IPS-18a (cell line): ENCODE data around the gene NEURL1.
"Not testable (repeated sequence)": the region's sequence is repeated elsewhere in the genome, so short reads cannot be mapped to it uniquely, and the experiment has no call there.

ENCODE experiments used
- H3K27ac ChIP-seq: one replicate; pipeline ENCODE4 v1.5.1; 2013; ENCODE audit warnings: low read length
- H3K27me3 ChIP-seq: one replicate; pipeline ENCODE4 v1.6.1; 2013; ENCODE audit warnings: mild to moderate bottlenecking, low read length; ENCODE audit not compliant: control insufficient read depth, insufficient read depth
- H3K36me3 ChIP-seq: one replicate; pipeline ENCODE4 v1.6.1; 2013; ENCODE audit warnings: low read depth, low read length; ENCODE audit not compliant: control insufficient read depth
- H3K4me1 ChIP-seq: one replicate; pipeline ENCODE4 v1.6.1; 2013; ENCODE audit warnings: low read depth, low read length; ENCODE audit not compliant: control insufficient read depth
- H3K4me3 ChIP-seq: one replicate; pipeline ENCODE4 v1.5.1; 2013; ENCODE audit warnings: low read length
- H3K9ac ChIP-seq: one replicate; pipeline ENCODE4 v1.6.1; 2013; ENCODE audit warnings: mild to moderate bottlenecking, low read length, moderate library complexity
- H3K9me3 ChIP-seq: one replicate; pipeline ENCODE4 v1.6.1; 2013; ENCODE audit warnings: low read depth, low read length; ENCODE audit not compliant: control insufficient read depth

The NEURL1 gene

DNA sequence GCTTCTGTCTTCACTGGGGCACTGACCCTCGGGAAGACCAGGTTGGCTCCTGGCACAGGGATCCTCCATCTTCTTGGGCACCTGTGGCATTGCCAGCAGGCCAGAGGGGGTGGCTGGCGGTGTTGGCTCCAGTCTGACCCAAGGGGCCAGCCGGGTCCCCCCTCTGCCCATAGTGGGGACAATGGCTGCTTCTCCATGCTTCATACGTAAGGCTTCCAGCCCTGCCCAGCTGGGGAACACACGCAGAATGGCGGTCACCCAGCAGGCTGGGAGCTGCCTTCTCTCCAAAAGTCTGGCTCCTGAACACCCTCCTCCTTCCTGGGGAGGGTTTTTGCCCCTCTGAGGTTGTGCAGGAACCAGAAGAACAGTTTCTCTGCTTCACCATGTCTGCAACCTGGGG lies 106.8 kb downstream of the NEURL1 start:
- Histone ChIP-seq H3K9ac (no peak overlapping the region), H3K27me3 (peaks cover 3% of the 10 kb centered on the region), H3K36me3 (no peaks in the 10 kb centered on the region), H3K4me3 (no peak overlapping the region), H3K4me1 (peaks cover 5% of the 10 kb centered on the region), H3K9me3 (no peaks in the 10 kb centered on the region), H3K27ac (no peak overlapping the region)

DNA sequence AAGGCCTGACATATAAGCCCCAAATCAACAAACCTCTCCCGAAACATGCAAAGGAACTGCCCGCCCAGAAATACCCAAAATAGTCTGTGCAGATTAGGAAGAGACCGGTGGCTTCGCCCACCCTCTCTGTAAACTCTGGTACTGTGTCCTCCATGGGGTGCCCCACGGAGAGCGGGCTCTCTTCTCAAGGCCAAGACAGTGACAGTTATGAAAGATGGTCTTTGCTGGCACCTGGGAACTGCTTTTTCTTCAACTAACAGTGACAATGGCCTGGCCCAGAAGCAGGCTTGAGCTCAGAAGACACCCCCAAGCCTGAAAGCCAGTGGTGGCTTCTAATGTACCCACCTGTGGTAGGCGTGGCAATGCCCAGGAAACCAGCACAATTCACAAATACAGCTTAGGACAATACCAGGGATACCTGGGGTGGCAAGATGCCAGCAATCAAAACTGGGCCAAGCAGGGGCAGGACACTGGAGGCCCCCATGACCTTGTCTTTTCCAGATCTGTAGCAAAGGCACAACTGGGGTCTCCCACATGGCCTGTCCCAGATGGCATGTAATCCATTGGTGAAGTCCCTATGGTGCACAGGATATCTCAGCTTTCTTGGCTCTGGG lies 107.6 kb downstream of the NEURL1 start:
- H3K9me3 ChIP-seq, result no peaks in the 10 kb centered on the region

DNA sequence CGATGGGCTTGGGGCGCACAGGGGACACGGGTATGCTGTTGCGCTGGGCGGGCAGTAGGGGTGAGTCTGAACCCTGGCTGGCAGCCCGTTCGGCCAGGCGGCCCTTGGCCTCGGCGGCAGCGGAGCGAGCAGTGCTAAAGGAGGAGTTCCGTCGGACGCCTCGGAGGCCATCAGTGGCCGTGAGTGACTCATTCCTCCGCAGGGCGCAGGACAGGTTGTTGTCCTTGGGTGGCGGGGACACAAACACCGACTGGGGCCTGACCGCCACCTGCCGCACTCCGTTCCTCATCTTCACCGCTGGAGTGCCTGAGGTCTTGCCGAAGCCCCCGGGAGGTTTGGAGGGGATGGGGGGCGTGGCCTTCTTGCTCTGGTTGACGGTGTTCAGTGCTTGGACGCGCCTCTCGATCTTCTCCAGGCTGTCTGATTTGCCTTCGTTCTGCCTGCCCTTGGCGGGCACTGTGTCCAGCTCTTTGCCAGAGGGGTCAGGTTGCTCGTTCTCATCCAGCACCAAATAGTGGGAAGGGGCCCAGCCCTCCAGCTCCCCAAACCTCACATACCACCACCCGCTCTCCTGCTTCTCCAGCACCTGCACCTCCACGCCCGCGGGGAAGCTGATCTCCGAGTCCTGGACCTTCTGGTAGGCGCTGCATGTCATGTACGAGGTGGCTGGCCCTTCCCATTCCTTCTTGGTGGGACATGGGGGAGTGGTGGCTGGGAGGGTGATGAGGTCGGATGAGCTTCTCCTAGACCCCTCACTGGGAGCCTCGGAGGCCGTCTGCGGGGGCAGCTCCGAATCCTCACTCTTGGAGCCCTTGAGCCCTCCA lies 108.7 kb downstream of the NEURL1 start:
- Histone ChIP-seq H3K36me3 (no peaks in the 10 kb centered on the region), H3K9me3 (no peaks in the 10 kb centered on the region), H3K4me3 (no peak overlapping the region), H3K27me3 (peaks cover 3% of the 10 kb centered on the region), H3K27ac (no peak overlapping the region), H3K4me1 (peaks cover 5% of the 10 kb centered on the region), H3K9ac (no peak overlapping the region)

More for the DNA sequence above, 107.6 kb downstream of the NEURL1 start:
- Histone ChIP-seq H3K27me3 (peaks cover 3% of the 10 kb centered on the region), H3K27ac (no peak overlapping the region), H3K4me1 (peaks cover 5% of the 10 kb centered on the region), H3K36me3 (no peaks in the 10 kb centered on the region), H3K9ac (no peak overlapping the region), H3K4me3 (no peak overlapping the region)

DNA sequence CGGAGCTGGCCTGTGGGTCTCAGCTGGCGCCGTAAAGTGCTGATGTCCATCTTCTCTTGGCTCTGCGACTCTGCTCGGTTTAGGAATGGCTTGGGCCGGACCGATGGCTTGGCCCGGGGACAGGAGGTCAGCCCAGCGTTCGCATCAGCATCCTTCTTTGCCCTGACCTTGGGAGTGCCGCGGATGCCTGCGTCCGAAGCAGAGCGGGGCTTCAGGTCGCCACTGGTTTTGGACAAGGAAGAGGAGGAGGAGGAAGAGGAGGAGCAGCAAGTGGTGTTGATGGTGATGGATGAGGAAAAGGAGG lies 109.3 kb downstream of the NEURL1 start:
- Histone ChIP-seq H3K27ac (no peak overlapping the region), H3K4me1 (peaks cover 5% of the 10 kb centered on the region), H3K9me3 (no peaks in the 10 kb centered on the region), H3K36me3 (no peaks in the 10 kb centered on the region), H3K4me3 (no peak overlapping the region), H3K9ac (no peak overlapping the region), H3K27me3 (peaks cover 3% of the 10 kb centered on the region)

DNA sequence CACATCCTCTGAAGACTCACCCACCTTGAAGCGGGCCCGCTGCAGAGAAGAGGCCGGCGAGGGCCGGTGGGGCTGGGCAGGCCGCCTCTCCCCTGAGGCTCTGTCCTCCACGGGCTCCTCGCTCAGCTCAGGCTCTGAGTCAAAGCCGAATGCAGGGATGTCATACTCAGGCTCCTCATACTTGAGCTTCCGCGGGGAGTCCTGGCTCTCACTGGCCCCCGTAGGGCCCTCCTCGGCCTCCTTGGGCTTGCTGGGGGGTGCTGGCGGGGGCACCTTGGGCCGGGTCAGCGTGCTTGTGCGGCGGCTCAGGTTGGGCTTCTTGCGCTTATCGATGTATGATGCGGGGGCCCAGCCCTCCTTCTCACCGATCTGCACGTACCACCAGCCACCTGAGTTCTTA lies 109.9 kb downstream of the NEURL1 start:
- Histone ChIP-seq H3K9ac (no peak overlapping the region), H3K27me3 (peaks cover under 1% of the 10 kb centered on the region), H3K4me1 (peaks cover 2% of the 10 kb centered on the region), H3K4me3 (no peak overlapping the region), H3K27ac (no peak overlapping the region), H3K9me3 (no peaks in the 10 kb centered on the region), H3K36me3 (no peaks in the 10 kb centered on the region)

DNA sequence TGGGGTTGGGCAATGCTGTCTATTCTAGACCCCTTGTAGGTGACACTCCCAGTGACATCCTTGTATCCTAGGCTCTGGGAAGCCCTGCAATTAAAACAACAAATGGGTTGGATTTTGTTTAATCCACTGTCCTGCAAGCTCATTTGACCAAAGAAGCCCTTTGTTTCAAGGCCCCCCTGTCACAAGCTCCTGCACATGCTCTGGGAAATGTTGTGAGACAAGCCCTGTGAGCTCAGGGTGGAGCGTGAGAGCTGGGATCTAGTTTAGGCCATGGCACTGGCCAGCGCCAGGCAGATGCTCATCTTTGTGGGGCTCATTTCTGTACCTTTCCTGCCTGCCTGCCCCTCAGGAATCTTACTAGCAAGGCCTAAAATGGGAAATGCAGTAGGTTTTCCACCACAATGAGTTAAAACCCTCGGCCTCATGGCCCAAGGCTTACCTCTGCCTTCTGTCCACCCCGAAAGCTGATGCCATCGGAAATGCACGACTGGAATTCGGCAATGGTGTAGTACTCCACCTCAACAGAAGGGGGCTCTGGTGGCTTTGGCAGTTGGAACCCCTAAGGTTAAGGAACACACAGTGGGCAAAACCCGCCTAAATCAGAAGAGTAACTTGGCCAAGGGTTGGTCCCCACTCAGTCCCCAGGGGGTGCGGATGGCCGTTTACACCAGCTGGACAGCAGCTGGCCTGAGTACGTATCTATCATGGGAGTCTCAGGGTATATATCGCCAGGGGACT lies 112.0 kb downstream of the NEURL1 start:
- no peaks in the 10 kb centered on the region for H3K9me3 ChIP-seq
- no peaks in the 10 kb centered on the region for H3K27me3 ChIP-seq
- no peaks in the 10 kb centered on the region for H3K36me3 ChIP-seq
- no peak overlapping the region for H3K4me3 ChIP-seq
- H3K27ac ChIP-seq, result no peak overlapping the region
- H3K4me1 ChIP-seq, result no peaks in the 10 kb centered on the region
- no peak overlapping the region for H3K9ac ChIP-seq

DNA sequence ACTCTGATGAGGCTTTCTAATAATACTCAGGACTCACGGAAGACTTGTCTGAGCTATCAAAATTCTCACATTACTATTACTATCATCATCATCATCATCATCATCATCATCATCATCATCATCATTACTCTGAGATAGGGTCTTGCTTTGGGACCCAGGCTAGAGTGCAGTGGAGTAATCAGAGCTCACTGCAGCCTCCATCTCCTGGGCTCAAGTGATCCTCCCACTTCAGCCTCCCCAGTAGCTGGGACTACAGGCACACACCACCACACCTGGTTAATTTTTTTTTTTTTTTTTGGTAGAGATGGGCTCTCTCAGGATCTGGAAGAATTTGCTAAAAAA lies 112.6 kb downstream of the NEURL1 start:
- H3K27me3 ChIP-seq, H3K9ac ChIP-seq: not testable (repeated sequence)

DNA sequence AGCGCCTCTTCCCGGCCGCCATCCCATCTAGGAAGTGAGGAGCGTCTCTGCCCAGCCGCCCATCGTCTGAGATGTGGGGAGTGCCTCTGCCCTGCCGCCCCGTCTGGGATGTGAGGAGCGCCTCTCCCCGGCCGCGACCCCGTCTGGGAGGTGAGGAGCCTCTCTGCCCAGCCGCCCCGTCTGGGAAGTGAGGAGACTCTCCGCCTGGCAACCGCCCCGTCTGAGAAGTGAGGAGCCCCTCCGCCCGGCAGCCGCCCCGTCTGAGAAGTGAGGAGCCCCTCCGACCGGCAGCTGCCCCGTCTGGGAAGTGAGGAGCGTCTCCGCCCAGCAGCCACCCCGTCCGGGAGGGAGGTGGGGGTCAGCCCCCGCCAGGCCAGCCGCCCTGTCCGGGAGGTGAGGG lies 113.5 kb downstream of the NEURL1 start:
- not testable (repeated sequence) for H3K27me3 ChIP-seq, H3K36me3 ChIP-seq, H3K27ac ChIP-seq, H3K9ac ChIP-seq, H3K4me1 ChIP-seq, H3K4me3 ChIP-seq, H3K9me3 ChIP-seq

More for the DNA sequence above, 112.6 kb downstream of the NEURL1 start:
- not testable (repeated sequence) for H3K4me1 ChIP-seq, H3K36me3 ChIP-seq, H3K9me3 ChIP-seq, H3K4me3 ChIP-seq, H3K27ac ChIP-seq

DNA sequence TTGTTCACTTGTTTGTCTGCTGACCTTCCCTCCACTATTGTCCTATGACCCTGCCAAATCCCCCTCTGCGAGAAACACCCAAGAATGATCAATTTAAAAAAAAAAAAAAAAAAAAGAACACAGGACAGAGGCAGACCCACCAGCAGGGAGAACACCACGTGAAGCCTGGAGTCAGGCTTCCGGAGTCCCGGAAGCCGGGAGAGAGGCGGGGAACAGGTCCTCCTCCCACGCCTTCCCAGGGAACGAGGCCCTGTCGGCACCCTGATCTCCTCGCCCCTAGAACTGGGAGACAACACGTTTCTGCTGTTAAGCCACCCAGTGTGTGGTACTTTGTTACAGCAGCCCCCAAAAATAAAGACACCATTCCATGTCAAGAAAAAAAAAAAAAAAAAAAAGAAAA lies 114.6 kb downstream of the NEURL1 start:
- not testable (repeated sequence) for H3K27ac ChIP-seq, H3K9me3 ChIP-seq, H3K9ac ChIP-seq, H3K36me3 ChIP-seq, H3K27me3 ChIP-seq, H3K4me3 ChIP-seq, H3K4me1 ChIP-seq

DNA sequence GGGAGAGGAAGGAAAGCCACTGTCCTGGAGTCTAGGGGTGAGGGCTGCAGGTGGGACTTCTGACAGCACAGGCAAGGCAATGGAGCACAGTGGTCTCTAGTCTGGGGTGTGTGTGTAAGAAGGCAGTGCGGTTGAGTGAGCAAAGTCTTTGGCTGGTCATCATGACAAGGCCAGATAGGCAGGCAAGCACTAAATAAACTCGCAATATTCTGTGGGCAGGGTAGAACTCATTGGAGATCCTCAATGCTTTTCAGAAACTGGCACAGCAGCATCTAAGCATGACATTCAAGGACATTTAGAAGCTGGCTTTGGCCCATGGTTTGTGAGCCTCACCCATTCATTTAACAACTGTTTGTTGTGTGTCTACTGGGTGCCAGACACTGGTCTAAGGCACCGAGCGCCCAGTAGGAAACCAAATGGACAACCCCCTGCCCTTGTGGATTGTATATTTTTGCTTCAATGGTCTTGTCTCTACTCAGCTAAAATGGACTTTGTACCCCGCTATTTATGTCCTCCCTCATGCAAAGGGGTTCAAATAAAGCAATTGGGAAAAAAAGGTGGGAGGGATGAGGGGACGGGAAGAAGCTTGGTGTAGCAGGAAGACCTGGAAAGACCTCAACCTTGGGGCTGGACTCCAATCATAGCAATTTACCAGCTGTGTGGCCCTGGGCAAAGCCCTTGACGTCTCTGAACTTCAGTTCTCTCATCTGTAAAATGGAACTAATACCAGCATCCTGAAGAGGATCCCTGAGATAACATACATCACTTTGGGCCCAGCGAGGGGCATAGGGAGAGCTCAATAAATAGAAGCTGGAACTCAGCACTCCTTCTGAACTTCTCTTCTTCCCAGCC lies 116.0 kb downstream of the NEURL1 start:
- Histone ChIP-seq H3K9ac (no peak overlapping the region), H3K27ac (no peak overlapping the region), H3K4me1 (no peaks in the 10 kb centered on the region), H3K27me3 (no peaks in the 10 kb centered on the region), H3K36me3 (no peaks in the 10 kb centered on the region), H3K4me3 (no peak overlapping the region), H3K9me3 (no peaks in the 10 kb centered on the region)

DNA sequence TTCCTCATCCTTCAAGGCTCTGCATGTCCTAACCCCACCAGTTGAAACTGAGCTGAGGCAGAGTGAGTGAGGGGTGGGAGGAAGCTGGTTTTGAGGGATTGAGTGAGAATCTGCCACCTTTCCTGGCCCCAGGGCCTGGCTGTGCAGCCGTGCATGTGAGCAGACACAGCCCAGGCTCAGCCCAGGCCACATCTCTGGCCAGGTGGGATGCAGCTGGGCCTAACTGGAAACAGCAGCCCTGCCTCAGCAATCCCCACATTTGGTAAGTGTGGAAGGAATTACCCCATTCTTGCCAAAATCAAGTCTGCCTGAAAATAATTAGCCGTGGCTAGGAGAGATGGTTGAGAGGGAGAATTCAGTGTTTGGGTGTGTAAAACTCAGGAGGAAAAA lies 116.6 kb downstream of the NEURL1 start:
- Histone ChIP-seq H3K27ac (no peak overlapping the region), H3K9me3 (no peaks in the 10 kb centered on the region), H3K4me1 (no peaks in the 10 kb centered on the region), H3K36me3 (no peaks in the 10 kb centered on the region), H3K4me3 (no peak overlapping the region), H3K9ac (no peak overlapping the region), H3K27me3 (no peaks in the 10 kb centered on the region)
